Keratinocyte (primary cell): Measurements from ENCODE around the gene KDM5C. TPM values are rescaled to one million over a fixed set of nuclear protein-coding genes. Genes with fewer than 3 reads are reported as not detected.

Source experiments
- DNase-seq: peaks from one replicate; pipeline ENCODE4 v3.0.0-alpha.2; 2011; ENCODE audit warnings: low read depth, missing footprints, low spot score
- FAIRE-seq: peaks from 2 replicates; lab custom pipeline; 2011; peaks lifted over from hg19 to GRCh38; lab: Jason Lieb, UNC
- H2AFZ ChIP-seq: 2 replicates; pipeline ENCODE4 v1.6.0; 2012; ENCODE audit warnings: low read length, control low read depth, inconsistent platforms; ENCODE audit not compliant: control insufficient read depth
- H3K27ac ChIP-seq: 2 replicates; pipeline ENCODE4 v1.5.1; 2011; ENCODE audit warnings: low read length; ENCODE audit not compliant: control insufficient read depth, insufficient read depth
- H3K27me3 ChIP-seq: 3 replicates; pipeline ENCODE4 v1.6.0; 2011; ENCODE audit warnings: low read length; ENCODE audit not compliant: control insufficient read depth, insufficient read depth; ENCODE audit errors: extremely low read depth
- H3K36me3 ChIP-seq, 2 experiments: 2 replicates in 1 of 2; 3 replicates in 1 of 2; pipeline ENCODE4 v1.5.1; 2011; ENCODE audit warnings: low read length in 2 of 2, mild to moderate bottlenecking in 1 of 2; ENCODE audit not compliant: control insufficient read depth in 2 of 2, insufficient read depth in 2 of 2; ENCODE audit errors: extremely low read depth in 1 of 2
- H3K4me1 ChIP-seq: 3 replicates; pipeline ENCODE4 v1.5.1; 2011; ENCODE audit warnings: low read length; ENCODE audit not compliant: control insufficient read depth, insufficient read depth; ENCODE audit errors: extremely low read depth
- H3K4me2 ChIP-seq: 3 replicates; pipeline ENCODE4 v1.6.0; 2011; ENCODE audit warnings: low read depth, low read length; ENCODE audit not compliant: control insufficient read depth, insufficient read depth; ENCODE audit errors: extremely low read depth
- H3K4me3 ChIP-seq, 3 experiments: fragments of 200-600 bp in 1 of 3; sonication (generic) in 1 of 3; 2 replicates in 2 of 3; 3 replicates in 1 of 3; pipeline ENCODE4 v1.5.1; 2011 to 2016; ENCODE audit warnings: low read length in 3 of 3, mild to moderate bottlenecking in 3 of 3, control low read depth in 2 of 3, inconsistent platforms in 1 of 3, low read depth in 1 of 3, mixed read lengths in 1 of 3, mixed run types in 1 of 3, moderate library complexity in 1 of 3; ENCODE audit not compliant: control insufficient read depth in 2 of 3, insufficient read depth in 2 of 3; ENCODE audit errors: extremely low read depth in 1 of 3
- H3K79me2 ChIP-seq: 2 replicates; pipeline ENCODE4 v1.6.0; 2012; ENCODE audit warnings: low read length; ENCODE audit not compliant: control insufficient read depth, insufficient read depth
- H3K9ac ChIP-seq: 3 replicates; pipeline ENCODE4 v1.6.0; 2011; ENCODE audit warnings: low read length; ENCODE audit not compliant: control insufficient read depth, insufficient read depth; ENCODE audit errors: extremely low read depth
- H3K9me1 ChIP-seq: 3 replicates; pipeline ENCODE4 v1.6.0; 2011; ENCODE audit warnings: low read length; ENCODE audit not compliant: control insufficient read depth, insufficient read depth; ENCODE audit errors: extremely low read depth
- H3K9me3 ChIP-seq: 2 replicates; pipeline ENCODE4 v1.5.1; 2012; ENCODE audit warnings: low read depth, low read length; ENCODE audit not compliant: control insufficient read depth
- H4K20me1 ChIP-seq: 3 replicates; pipeline ENCODE4 v1.6.0; 2011; ENCODE audit warnings: low read length; ENCODE audit not compliant: control insufficient read depth, insufficient read depth; ENCODE audit errors: extremely low read depth
- CTCF ChIP-seq, 3 experiments: IDR thresholded peaks in 1 of 3; conservative IDR thresholded peaks in 1 of 3; optimal IDR thresholded peaks in 1 of 3; 2 replicates in 2 of 3; 3 replicates in 1 of 3; pipeline versions ENCODE3 to v1.5.1; 2011; ENCODE audit warnings: low read length in 3 of 3, mild to moderate bottlenecking in 3 of 3, moderate library complexity in 2 of 3, control low read depth in 1 of 3, inconsistent platforms in 1 of 3; ENCODE audit not compliant: insufficient read depth in 2 of 3; ENCODE audit errors: extremely low read depth in 1 of 3
- EZH2 ChIP-seq: IDR thresholded peaks from one replicate; pipeline ENCODE4 v1.6.1; 2012; ENCODE audit warnings: inconsistent platforms, mild to moderate bottlenecking, low read length, moderate library complexity
- dilution Hi-C: fragments of 300-500 bp; cut with MboI; formaldehyde crosslinking; loops from one replicate; pipeline ENCODE4 v1.7.0; 2020; ENCODE audit warnings: low sequenced_read_pairs; ENCODE audit not compliant: extremely low pct_ligation_motif_present
- polyA plus RNA-seq, 5 experiments: library from polyadenylated mRNA; depleted of rRNA in 3 of 5; stranded (reverse) in 3 of 5; stranded (forward) in 1 of 5; unstranded in 1 of 5; fragments of >200 nt; gene quantifications; 1 replicate in 1 of 5; 2 replicates in 3 of 5; 3 replicates in 1 of 5; pipeline versions ENCODE4 v1.2.1 to v1.2.3, GENCODE V29; 2011 to 2012; ENCODE audit warnings: missing spikeins in 2 of 5, low read depth in 1 of 5, low replicate concordance in 1 of 5

KDM5C gene
- polyA plus RNA-seq, 1 donor (not counting 4 experiments of a cell fraction or from before 2014, with no cell fraction given): 46.0 TPM

DNA sequence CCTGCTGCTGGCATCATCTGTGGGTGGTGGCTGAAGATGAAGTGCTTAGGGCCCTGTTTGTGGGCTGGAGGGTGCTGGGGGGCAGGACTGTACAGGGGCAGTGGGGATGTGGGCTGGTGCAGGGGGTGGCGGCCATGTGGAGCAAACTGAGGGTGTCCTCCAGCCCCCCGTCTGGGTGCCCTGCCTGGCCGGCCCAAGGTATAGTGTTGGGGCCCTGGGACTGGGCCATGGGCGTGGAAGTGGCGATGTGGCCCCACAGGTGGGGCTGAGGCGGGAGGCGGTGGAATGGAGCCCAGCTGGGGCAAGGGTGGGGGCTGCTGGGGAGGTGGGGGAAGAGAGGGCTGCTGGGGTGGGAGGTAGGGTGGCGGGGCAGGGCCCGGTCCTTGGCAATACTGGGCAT, 9.5 kb upstream of the KDM5C start:
- no peak overlapping the region for H2AFZ ChIP-seq
- H3K27ac ChIP-seq: no peak overlapping the region
- H3K27me3 ChIP-seq: no peaks in the 10 kb centered on the region
- TF ChIP-seq CTCF (optimal IDR thresholded peaks at IDR 0.05 in 1 of 3, IDR thresholded peaks at IDR 0.05 in 1 of 3, conservative IDR thresholded peaks at IDR 0.05 in 1 of 3; ENCODE audit: extremely low read depth in 1 of 3, insufficient read depth in 2 of 3, low read length in 3 of 3) (no peak), EZH2 (no peak)
- DNase-seq (no peak), FAIRE-seq (no peak)
- no peak overlapping the region for H3K4me2 ChIP-seq
- H4K20me1 ChIP-seq: no peaks in the 10 kb centered on the region
- H3K79me2 ChIP-seq: no peaks in the 10 kb centered on the region
- H3K9me3 ChIP-seq: no peaks in the 10 kb centered on the region
- no peaks in the 10 kb centered on the region for H3K4me1 ChIP-seq
- H3K36me3 ChIP-seq: no peaks in the 10 kb centered on the region
- no peak overlapping the region for H3K4me3 ChIP-seq
- dilution Hi-C loops: no loop called here
- no peaks in the 10 kb centered on the region for H3K9me1 ChIP-seq
- no peak overlapping the region for H3K9ac ChIP-seq

DNA sequence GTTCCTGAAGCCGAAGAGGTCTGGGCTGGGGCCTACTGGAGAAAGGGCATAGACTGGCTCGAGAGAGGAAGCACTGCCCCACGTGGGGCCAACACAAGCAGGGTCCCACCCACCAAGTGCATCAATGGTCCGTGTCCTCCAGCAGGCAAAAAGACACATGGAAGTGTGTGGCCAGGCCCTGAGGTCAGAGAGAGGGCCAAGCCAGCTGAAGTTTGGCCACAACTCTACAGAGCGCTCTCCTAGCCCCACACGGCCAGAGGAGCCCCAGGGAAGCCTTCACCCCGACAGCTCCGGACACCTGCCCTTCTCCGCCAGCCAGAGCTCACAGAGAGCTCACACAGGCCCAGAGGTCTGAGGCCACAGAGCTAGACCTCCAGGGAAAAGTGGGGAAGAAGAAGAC, 8.5 kb upstream of the KDM5C start:
- Histone ChIP-seq H3K4me3 (no peak overlapping the region), H3K79me2 (no peaks in the 10 kb centered on the region), H3K4me1 (no peaks in the 10 kb centered on the region), H4K20me1 (no peaks in the 10 kb centered on the region), H3K36me3 (no peaks in the 10 kb centered on the region), H3K9me1 (no peaks in the 10 kb centered on the region), H3K9ac (no peak overlapping the region), H2AFZ (no peak overlapping the region), H3K27me3 (no peaks in the 10 kb centered on the region), H3K27ac (no peak overlapping the region), H3K4me2 (no peak overlapping the region), H3K9me3 (no peaks in the 10 kb centered on the region)
- FAIRE-seq: no peak
- DNase-seq: no peak
- no peak for TF ChIP-seq EZH2
- no peak for TF ChIP-seq CTCF (optimal IDR thresholded peaks at IDR 0.05 in 1 of 3, IDR thresholded peaks at IDR 0.05 in 1 of 3, conservative IDR thresholded peaks at IDR 0.05 in 1 of 3; ENCODE audit: extremely low read depth in 1 of 3, insufficient read depth in 2 of 3, low read length in 3 of 3)
- dilution Hi-C loops: no loop called here
